HFFc6 (cell line): ENCODE data around the gene CERS6. TPM values are rescaled to one million over a fixed set of nuclear protein-coding genes. Genes with fewer than 3 reads are reported as not detected.
"Not testable (repeated sequence)": the region's sequence is repeated elsewhere in the genome, so short reads cannot be mapped to it uniquely, and the experiment has no call there.

Experiments used
- DNase-seq: peaks from one replicate; pipeline ENCODE4 v3.0.0-alpha.2; 2018
- H3K27ac Mint-ChIP-seq: 2 replicates; pipeline ENCODE4 v1.8.0; 2020; ENCODE audit warnings: mild to moderate bottlenecking, mixed read lengths
- H3K27me3 Mint-ChIP-seq: 2 replicates; pipeline ENCODE4 v1.8.0; 2021; ENCODE audit warnings: mild to moderate bottlenecking, moderate library complexity, mixed read lengths; ENCODE audit not compliant: insufficient read depth
- H3K36me3 Mint-ChIP-seq: 2 replicates; pipeline ENCODE4 v1.8.0; 2021; ENCODE audit warnings: low read depth, mixed read lengths
- H3K4me1 Mint-ChIP-seq: 2 replicates; pipeline ENCODE4 v1.8.0; 2020; ENCODE audit warnings: low read depth, mixed read lengths
- H3K4me3 Mint-ChIP-seq: 2 replicates; pipeline ENCODE4 v1.8.0; 2020; ENCODE audit warnings: mild to moderate bottlenecking, moderate library complexity, mixed read lengths
- H3K9me3 Mint-ChIP-seq: 2 replicates; pipeline ENCODE4 v1.8.0; 2020; ENCODE audit warnings: mild to moderate bottlenecking, mixed read lengths
- total RNA-seq, 6 experiments: library from RNA; stranded (reverse); fragmentation: NEBNext Ultra II Directional; extraction: Animal tissue kit (Norgen Biotek cat#: 25700); gene quantifications; 2 replicates in 1 of 6; 3 replicates in 5 of 6; pipeline ENCODE4 v1.2.3, GENCODE V29; 2021
- TF ChIP-seq, protein P1 (sequence below): fragments of 200-600 bp; sonication (generic); IDR thresholded peaks from 2 replicates; pipeline ENCODE4 v1.5.0; 2021; ENCODE audit warnings: antibody characterized with exemption, mild to moderate bottlenecking

The CERS6 gene
- total RNA-seq, 6 experiments from 2014 or later: 6.2 to 9.9 (median 7.5) TPM

DNA sequence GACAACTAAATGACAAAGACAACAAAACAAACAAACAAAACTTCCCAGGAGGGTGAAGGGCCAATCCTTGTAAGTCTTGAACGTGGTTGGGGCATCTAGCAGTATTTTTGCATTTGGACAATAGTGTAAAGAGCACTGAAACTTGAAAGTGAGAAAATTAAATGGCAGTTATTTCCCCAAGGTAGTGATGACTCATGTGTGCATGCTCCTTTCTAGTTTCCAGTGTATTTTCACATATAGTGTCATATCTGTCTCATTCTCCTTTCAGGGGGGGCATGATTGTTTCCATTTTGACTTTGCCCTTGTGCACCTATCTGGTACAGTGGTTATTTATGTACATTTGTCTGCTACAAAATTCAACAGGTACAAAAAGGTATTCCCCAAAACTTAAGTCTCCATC lies 39.5 kb downstream of the CERS6 start:
- Mint-ChIP-seq H3K27me3 (peaks cover 2% of the 10 kb centered on the region; the same call in 1 of the 2 replicates), H3K4me3 (no peak overlapping the region), H3K9me3 (peaks cover 5% of the 10 kb centered on the region; the same call in 1 of the 2 replicates), H3K4me1 (peaks cover 19% of the 10 kb centered on the region), H3K36me3 (no peaks in the 10 kb centered on the region), H3K27ac (no peak overlapping the region)
- no peak for DNase-seq
- TF ChIP-seq, protein P1, sequence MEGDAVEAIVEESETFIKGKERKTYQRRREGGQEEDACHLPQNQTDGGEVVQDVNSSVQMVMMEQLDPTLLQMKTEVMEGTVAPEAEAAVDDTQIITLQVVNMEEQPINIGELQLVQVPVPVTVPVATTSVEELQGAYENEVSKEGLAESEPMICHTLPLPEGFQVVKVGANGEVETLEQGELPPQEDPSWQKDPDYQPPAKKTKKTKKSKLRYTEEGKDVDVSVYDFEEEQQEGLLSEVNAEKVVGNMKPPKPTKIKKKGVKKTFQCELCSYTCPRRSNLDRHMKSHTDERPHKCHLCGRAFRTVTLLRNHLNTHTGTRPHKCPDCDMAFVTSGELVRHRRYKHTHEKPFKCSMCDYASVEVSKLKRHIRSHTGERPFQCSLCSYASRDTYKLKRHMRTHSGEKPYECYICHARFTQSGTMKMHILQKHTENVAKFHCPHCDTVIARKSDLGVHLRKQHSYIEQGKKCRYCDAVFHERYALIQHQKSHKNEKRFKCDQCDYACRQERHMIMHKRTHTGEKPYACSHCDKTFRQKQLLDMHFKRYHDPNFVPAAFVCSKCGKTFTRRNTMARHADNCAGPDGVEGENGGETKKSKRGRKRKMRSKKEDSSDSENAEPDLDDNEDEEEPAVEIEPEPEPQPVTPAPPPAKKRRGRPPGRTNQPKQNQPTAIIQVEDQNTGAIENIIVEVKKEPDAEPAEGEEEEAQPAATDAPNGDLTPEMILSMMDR: no peak

DNA sequence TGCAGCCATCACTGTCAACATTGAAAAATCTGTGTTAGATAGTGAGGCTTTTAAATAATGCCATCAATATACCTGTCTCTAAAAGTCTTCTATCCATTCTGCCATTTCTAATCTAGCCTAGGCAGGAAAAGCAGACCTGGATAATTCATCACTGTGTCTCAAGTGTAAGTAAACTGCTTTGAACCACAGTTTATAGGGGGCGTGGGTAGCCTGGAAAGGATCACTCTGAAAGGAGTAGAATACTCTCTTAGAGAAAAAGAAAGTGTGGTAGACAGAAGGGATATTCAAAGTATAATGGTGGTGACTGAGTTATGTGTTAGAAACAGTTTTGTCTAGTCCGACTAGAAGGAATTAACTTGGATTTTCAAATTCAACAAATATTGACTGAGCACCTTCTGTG lies 40.8 kb downstream of the CERS6 start:
- Mint-ChIP-seq H3K9me3 (peaks cover 5% of the 10 kb centered on the region; the same call in 1 of the 2 replicates), H3K4me1 (peaks cover 13% of the 10 kb centered on the region), H3K36me3 (0 out of 2 replicates have a peak, but pooled peaks cover under 1% of the 10 kb centered on the region), H3K4me3 (no peak overlapping the region), H3K27ac (no peak overlapping the region), H3K27me3 (peaks cover 2% of the 10 kb centered on the region; the same call in 1 of the 2 replicates)
- TF ChIP-seq, protein P1: no peak
- no peak for DNase-seq

DNA sequence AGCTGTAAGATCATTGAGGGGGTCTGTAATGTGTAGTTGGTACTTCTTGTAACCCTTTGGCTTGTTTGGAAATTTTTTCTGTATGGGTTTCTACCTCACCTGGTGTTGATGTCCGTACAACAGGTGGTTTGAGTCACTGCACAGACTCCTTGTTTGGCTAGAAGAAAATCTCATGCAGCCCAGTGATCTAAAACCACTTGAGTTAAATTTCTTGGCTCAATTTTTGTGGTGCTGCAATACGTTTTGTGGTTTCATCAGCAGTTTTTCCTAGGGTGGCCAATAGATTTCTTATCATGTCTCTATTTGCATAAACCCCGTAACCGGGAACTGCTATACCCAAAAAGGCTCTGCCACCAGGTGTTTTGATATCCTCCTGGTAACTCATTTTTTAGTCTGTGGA lies 43.4 kb downstream of the CERS6 start:
- no peak for DNase-seq
- H3K4me1 Mint-ChIP-seq: peaks cover 6% of the 10 kb centered on the region; the same call in 1 of the 2 replicates
- TF ChIP-seq, protein P1: no peak

DNA sequence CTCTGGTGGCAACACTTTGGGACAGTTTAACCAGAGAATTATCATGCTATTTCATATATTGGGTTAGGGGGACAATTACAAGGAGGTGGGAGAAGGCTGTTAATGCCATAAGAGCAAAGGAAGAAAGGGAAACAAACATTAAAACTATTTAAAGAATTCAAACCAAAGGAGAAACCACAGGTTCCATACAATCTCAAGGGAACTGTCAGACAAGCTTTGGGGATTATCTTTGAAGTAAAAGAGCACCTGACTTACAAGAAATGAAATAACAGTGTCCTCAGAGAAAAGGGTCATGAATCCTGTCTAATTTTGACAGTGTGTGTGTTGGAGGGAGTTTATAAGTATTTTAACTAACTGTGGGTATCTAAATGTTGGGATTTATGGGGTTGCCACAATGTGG lies 44.4 kb downstream of the CERS6 start:
- TF ChIP-seq, protein P1: no peak
- no peak overlapping the region for H3K4me3 Mint-ChIP-seq
- no peaks in the 10 kb centered on the region; the same call in 1 of the 2 replicates for H3K9me3 Mint-ChIP-seq
- DNase-seq: no peak
- peaks cover 6% of the 10 kb centered on the region; the same call in 1 of the 2 replicates for H3K4me1 Mint-ChIP-seq
- H3K27ac Mint-ChIP-seq: no peak overlapping the region
- H3K36me3 Mint-ChIP-seq: 0 out of 2 replicates have a peak, but pooled peaks cover 4% of the 10 kb centered on the region
- H3K27me3 Mint-ChIP-seq: peaks cover 2% of the 10 kb centered on the region; the same call in 1 of the 2 replicates

More for the DNA sequence above, 43.4 kb downstream of the CERS6 start:
- Mint-ChIP-seq H3K27me3 (peaks cover 2% of the 10 kb centered on the region; the same call in 1 of the 2 replicates), H3K4me3 (no peak overlapping the region), H3K27ac (no peak overlapping the region), H3K36me3 (0 out of 2 replicates have a peak, but pooled peaks cover 4% of the 10 kb centered on the region), H3K9me3 (no peaks in the 10 kb centered on the region; the same call in 1 of the 2 replicates)

DNA sequence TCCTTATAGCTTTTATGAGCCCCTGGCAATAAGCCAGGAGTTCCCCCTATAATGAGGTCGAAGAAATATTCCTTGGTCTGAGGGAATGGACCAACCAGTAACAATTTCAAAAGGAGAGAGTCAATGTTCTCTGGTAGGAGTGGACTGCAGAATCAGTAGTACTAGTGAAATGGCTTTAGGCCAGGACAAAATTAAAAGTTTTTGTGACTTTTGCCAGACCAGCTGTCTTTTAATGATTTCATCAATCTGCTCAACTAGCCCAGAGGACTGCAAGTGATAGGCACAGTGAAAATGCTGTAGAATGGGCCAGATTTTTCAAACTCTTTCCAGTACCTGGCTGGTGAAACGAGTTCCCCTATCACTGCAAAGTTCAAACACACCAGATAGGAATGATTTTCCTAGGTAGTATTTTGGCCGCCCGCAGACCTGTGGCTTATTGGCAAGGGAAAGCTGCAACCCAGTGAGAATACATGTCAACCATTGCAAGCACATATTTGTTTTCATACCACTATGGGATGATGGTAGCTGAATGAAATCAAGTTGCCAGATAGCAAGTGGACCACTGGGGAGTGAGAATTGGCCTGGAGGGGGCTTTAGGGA lies 45.5 kb downstream of the CERS6 start:
- no peak for DNase-seq
- TF ChIP-seq, protein P1: no peak
- Mint-ChIP-seq H3K9me3 (no peaks in the 10 kb centered on the region; the same call in 1 of the 2 replicates), H3K36me3 (0 out of 2 replicates have a peak, but pooled peaks cover 4% of the 10 kb centered on the region), H3K4me1 (peaks cover 6% of the 10 kb centered on the region; the same call in 1 of the 2 replicates), H3K27ac (no peak overlapping the region), H3K27me3 (no peaks in the 10 kb centered on the region; the same call in 1 of the 2 replicates), H3K4me3 (no peak overlapping the region)

DNA sequence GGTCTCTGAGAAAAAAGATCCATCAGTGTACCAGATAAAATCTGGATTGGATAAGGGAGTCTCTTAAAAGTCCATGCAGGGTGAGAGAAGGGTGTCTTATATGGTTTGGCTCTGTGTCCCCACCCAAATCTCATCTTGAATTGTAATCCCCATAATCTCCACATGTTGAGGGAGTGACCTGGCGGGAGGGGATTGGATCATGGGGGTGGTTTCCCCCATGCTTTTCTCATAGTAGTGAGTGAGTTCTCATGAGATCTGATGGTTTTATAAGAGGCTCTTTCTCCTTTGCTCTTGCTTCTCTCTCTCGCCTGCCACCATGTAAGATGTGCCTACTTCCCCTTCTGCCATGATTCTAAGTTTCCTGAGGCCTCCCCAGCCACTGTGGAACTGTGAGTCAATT lies 46.8 kb downstream of the CERS6 start:
- H3K4me1 Mint-ChIP-seq, H3K27me3 Mint-ChIP-seq, H3K36me3 Mint-ChIP-seq, H3K9me3 Mint-ChIP-seq, H3K4me3 Mint-ChIP-seq, DNase-seq, H3K27ac Mint-ChIP-seq: not testable (repeated sequence)
